Lower lobe of right lung (tissue), 2 donors: Measurements from ENCODE around the gene ADGRE3. TPM values are rescaled to one million over a fixed set of nuclear protein-coding genes. Genes with fewer than 3 reads are reported as not detected.
"Not testable (repeated sequence)": the region's sequence is repeated elsewhere in the genome, so short reads cannot be mapped to it uniquely, and the experiment has no call there.

Experiments used
- ATAC-seq, 2 donors: fragments of 200-7000 bp; cut with Tn5 transposase; one replicate each; pipeline ENCODE4 v1.9.1; 2020 to 2022; ENCODE audit warnings: mild to moderate bottlenecking in 2 of 2, moderate library complexity in 2 of 2
- DNase-seq: peaks from one replicate; pipeline ENCODE4 v3.0.0-alpha.2; 2020
- H3K27ac ChIP-seq: fragments of 200-600 bp; one replicate; pipeline ENCODE4 v1.8.0; 2022
- H3K27me3 ChIP-seq: fragments of 200-600 bp; one replicate; pipeline ENCODE4 v1.8.0; 2022; ENCODE audit warnings: low read depth
- H3K36me3 ChIP-seq: fragments of 200-600 bp; one replicate; pipeline ENCODE4 v1.8.0; 2022; ENCODE audit warnings: mild to moderate bottlenecking
- H3K4me1 ChIP-seq: fragments of 200-600 bp; one replicate; pipeline ENCODE4 v1.8.0; 2022
- H3K4me3 ChIP-seq: fragments of 200-600 bp; one replicate; pipeline ENCODE4 v1.8.0; 2022; ENCODE audit warnings: mild to moderate bottlenecking
- H3K9me3 ChIP-seq: fragments of 200-600 bp; one replicate; pipeline ENCODE4 v1.8.0; 2022
- intact Hi-C: fragments of 100-400 bp; cut with DNase I; formaldehyde crosslinking; loops from one replicate; pipeline ENCODE4 v1.11.0; 2022
- total RNA-seq: library from RNA; stranded (reverse); fragmentation: NEBNext Ultra II Directional; extraction: Animal tissue kit (Norgen Biotek cat#: 25700); gene quantifications from one replicate; pipeline ENCODE4 v1.2.1, GENCODE V29; 2021
- TF ChIP-seq, protein P1 (sequence below): fragments of 200-600 bp; IDR thresholded peaks from one replicate; pipeline ENCODE4 v1.8.0; 2022; ENCODE audit warnings: antibody characterized with exemption, mild to moderate bottlenecking
- donor health status: DM: no; HTN: yes; CAD: no; lungs with severe emphysema.

The ADGRE3 gene
- total RNA-seq, 1 donor from 2014 or later, result 25.5 TPM

DNA sequence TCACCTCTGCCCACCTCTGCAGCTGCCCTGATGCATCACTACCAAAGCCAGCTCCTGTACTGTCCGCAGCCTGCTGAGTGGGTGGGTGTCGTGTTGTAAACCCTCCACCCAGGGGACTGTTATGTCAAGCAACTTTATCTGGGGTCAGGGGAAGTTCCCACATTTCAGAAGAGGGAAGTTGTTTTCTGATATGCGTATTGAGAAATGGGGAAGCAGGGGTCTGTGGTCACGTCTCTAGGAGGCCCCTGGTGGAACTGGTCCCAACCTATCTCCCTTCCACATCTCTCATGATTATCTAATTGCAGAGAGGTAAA is 60.6 kb downstream of the ADGRE3 start:
- Histone ChIP-seq H3K36me3 (no peaks in the 10 kb centered on the region), H3K9me3 (peaks cover 4% of the 10 kb centered on the region), H3K4me1 (no peaks in the 10 kb centered on the region), H3K4me3 (no peak overlapping the region), H3K27me3 (no peaks in the 10 kb centered on the region), H3K27ac (no peak overlapping the region)
- ATAC-seq (peak; percentile 64 to 73), DNase-seq (peak; percentile 63)
- intact Hi-C loops, result no loop called here
- TF ChIP-seq, protein P1, sequence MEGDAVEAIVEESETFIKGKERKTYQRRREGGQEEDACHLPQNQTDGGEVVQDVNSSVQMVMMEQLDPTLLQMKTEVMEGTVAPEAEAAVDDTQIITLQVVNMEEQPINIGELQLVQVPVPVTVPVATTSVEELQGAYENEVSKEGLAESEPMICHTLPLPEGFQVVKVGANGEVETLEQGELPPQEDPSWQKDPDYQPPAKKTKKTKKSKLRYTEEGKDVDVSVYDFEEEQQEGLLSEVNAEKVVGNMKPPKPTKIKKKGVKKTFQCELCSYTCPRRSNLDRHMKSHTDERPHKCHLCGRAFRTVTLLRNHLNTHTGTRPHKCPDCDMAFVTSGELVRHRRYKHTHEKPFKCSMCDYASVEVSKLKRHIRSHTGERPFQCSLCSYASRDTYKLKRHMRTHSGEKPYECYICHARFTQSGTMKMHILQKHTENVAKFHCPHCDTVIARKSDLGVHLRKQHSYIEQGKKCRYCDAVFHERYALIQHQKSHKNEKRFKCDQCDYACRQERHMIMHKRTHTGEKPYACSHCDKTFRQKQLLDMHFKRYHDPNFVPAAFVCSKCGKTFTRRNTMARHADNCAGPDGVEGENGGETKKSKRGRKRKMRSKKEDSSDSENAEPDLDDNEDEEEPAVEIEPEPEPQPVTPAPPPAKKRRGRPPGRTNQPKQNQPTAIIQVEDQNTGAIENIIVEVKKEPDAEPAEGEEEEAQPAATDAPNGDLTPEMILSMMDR, result no peak

DNA sequence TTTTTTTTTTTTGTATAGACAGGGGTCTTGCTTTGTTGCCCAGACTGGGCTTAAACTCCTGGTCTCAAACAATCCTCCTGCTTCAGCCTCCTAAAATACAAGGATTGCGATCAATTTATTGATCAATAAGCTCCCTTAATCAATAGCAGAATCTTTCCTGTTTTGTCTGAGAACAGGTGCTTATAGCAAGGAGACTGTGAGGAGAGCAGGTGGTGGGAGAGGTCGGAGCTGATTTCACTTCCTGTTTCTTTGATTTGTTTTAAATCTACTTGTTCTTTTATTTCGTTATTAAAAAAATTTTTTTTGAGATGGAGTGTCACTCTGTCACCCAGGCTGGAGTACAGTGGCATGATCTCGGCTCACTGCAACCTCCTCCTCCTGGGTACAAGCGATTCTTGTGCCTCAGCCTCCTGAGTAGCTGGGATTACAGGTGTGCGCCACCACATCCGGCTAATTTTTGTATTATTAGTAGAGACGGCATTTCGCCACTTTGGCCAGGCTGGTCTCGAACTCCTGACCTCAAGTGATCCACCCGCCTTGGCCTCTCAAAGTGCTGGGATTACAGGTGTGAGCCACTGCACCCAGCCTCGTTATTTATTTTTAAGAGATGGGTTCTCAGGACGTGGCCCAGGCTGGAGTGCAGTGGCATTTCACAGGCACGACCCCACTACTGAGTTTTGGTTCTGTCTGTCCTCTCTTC is 61.1 kb downstream of the ADGRE3 start:
- H3K9me3 ChIP-seq, DNase-seq, H3K4me3 ChIP-seq, H3K4me1 ChIP-seq, intact Hi-C loops, ATAC-seq, H3K36me3 ChIP-seq, H3K27ac ChIP-seq, H3K27me3 ChIP-seq: not testable (repeated sequence)

DNA sequence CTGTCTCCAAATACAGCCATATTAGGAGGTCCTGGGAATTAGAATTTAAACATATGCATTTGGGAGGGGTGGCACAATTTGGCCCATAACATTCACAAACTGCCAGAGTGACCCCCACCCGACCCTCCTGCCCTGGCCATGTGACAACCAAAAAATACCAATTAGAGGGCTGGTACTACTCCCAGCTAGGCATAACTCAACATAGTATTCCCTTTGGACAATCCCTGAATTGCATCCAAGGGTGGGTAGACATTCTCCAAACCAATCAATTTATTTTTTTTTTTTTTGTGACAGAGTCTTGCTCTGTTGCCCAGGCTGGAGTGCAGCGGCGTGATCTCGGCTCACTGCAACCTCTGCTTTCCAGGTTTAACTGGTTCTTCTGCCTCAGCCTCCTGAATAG is 62.0 kb downstream of the ADGRE3 start:
- intact Hi-C loops, result no loop called here
- no peak for ATAC-seq

DNA sequence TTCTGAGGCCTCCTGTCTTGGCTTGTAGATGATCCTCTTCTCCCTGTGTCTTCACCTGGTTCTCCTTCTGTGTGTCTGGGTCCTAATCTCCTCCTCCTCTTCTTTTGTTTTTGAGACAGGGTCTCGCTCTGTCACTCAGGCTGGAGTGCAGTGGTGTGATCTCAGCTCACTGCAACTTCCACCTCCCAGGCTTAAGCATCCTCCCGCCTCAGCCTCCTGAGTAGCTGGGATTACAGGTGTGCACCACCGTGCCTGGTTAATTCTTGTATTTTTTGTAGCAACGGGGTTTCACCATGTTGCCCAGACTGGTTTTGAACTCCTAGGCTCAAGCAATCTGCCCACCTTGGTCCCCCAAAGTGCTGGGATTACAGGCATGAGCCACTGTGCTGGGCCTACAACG is 62.4 kb downstream of the ADGRE3 start:
- H3K27ac ChIP-seq, DNase-seq, intact Hi-C loops, H3K9me3 ChIP-seq, H3K27me3 ChIP-seq, ATAC-seq, H3K4me3 ChIP-seq, H3K36me3 ChIP-seq, H3K4me1 ChIP-seq: not testable (repeated sequence)

More for the DNA sequence above, 62.0 kb downstream of the ADGRE3 start:
- Histone ChIP-seq H3K4me1 (no peaks in the 10 kb centered on the region), H3K9me3 (no peaks in the 10 kb centered on the region), H3K27ac (no peak overlapping the region), H3K27me3 (no peaks in the 10 kb centered on the region), H3K36me3 (no peaks in the 10 kb centered on the region), H3K4me3 (no peak overlapping the region)
- TF ChIP-seq, protein P1, result no peak
- no peak for DNase-seq

DNA sequence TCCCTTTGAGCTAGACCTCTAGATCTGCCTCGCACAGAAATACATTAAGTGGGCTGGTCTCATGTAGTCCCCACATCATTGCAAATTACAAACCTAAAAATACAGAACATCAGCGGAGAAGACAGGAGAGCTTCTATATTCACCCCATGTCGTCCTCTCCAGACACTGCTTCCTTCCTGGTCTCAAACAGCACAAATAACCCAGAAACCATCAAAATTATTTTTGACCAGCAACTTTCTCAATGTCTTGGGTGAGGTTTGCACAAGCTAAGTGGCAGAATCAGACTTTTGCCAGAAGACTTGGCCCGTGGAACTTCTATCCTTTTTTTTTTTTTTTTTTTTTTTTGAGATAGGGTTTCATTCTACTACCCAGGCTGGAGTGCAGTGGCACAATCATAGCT is 63.6 kb downstream of the ADGRE3 start:
- no peak for DNase-seq
- ATAC-seq, result no peak
- TF ChIP-seq, protein P1, result no peak
- Histone ChIP-seq H3K27me3 (no peaks in the 10 kb centered on the region), H3K4me3 (no peak overlapping the region), H3K27ac (no peak overlapping the region), H3K9me3 (no peaks in the 10 kb centered on the region), H3K4me1 (no peaks in the 10 kb centered on the region), H3K36me3 (no peaks in the 10 kb centered on the region)
- intact Hi-C loops, result no loop called here

DNA sequence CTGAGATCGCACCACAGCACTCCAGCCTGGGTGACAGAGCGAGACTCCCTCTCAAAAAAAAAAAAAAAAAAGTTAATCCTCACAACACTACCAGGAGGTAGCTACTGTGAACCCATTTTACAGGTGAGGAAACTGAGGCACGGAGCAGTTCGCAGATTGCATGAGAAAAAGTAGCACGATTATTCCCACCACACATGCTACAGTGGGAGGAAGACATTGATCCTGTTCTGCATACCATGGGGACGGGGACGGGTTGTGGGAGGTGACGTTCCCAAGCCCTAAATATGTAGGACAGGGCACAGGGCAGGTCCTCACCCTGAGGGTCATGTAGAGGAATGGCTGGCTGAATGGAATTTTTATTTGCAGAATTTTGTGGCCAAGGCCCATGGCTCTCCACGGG is 68.0 kb downstream of the ADGRE3 start:
- H3K27me3 ChIP-seq, result no peaks in the 10 kb centered on the region
- DNase-seq (no peak), ATAC-seq (no peak)
- peaks cover 6% of the 10 kb centered on the region for H3K9me3 ChIP-seq
- no peaks in the 10 kb centered on the region for H3K36me3 ChIP-seq
- H3K4me3 ChIP-seq, result no peak overlapping the region
- H3K27ac ChIP-seq, result no peak overlapping the region
- TF ChIP-seq, protein P1, result no peak
- intact Hi-C loops, result no loop called here
- no peaks in the 10 kb centered on the region for H3K4me1 ChIP-seq
